ENCODE data around the gene PHC2. TPM values are rescaled to one million over a fixed set of nuclear protein-coding genes. Genes with fewer than 3 reads are reported as not detected.

PHC2 gene
- 39.8 TPM for polyA plus RNA-seq (2013, experiment 1 of 2)
- 53.8 TPM for polyA plus RNA-seq (2013, experiment 2 of 2)

GRCh38 chr1:33430692-33431593 is at the start of gene PHC2:
TSS of gene PHC2 (minus strand) at chr1:33431095. CDS start at chr1:33375539, 55,556 bp downstream.
- Histone ChIP-seq H3K9ac (ENCODE audit: low read depth, low read length) (peak within 1 kb of the TSS; percentile 41; the same call in 1 of the 2 replicates), H3K27ac (ENCODE audit: low read depth, low read length) (no peak within 1 kb of the TSS), H3K36me3 (ENCODE audit: insufficient read depth, low read length) (no peaks in the 10 kb centered on the region), H3K9me3 (ENCODE audit: insufficient read depth, low read depth, low read length) (no peaks in the 10 kb centered on the region), H3K4me3 (ENCODE audit: low read length) (peak within 1 kb of the TSS; percentile 85), H3K27me3 (ENCODE audit: insufficient read depth, low read length) (peaks cover 20% of the 10 kb centered on the region), H3K4me1 (ENCODE audit: insufficient read depth, low read length) (peaks cover 41% of the 10 kb centered on the region)
- 2% methylated on average over 91 of the region's 91 CpGs for WGBS

GRCh38 chr1:33477451-33477850 is 46.6 kb upstream of the PHC2 start:
- H3K9me3 ChIP-seq (ENCODE audit: insufficient read depth, low read depth, low read length): no peaks in the 10 kb centered on the region
- H3K36me3 ChIP-seq (ENCODE audit: insufficient read depth, low read length): peaks cover 15% of the 10 kb centered on the region
- H3K4me1 ChIP-seq (ENCODE audit: insufficient read depth, low read length): 0 out of 2 replicates have a peak, but pooled peaks cover 3% of the 10 kb centered on the region
- no peak overlapping the region for H3K4me3 ChIP-seq (ENCODE audit: low read length)
- H3K27me3 ChIP-seq (ENCODE audit: insufficient read depth, low read length): no peaks in the 10 kb centered on the region
- H3K9ac ChIP-seq (ENCODE audit: low read depth, low read length): no peak overlapping the region
- H3K27ac ChIP-seq (ENCODE audit: low read depth, low read length): no peak overlapping the region
- 86% methylated on average over 2 of the region's 4 CpGs for WGBS

- no peaks in the 10 kb centered on the region for H3K36me3 ChIP-seq (ENCODE audit: insufficient read depth, low read length)
- peaks cover 9% of the 10 kb centered on the region for H3K4me1 ChIP-seq (ENCODE audit: insufficient read depth, low read length)
- no peak overlapping the region for H3K9ac ChIP-seq (ENCODE audit: low read depth, low read length)
- H3K9me3 ChIP-seq (ENCODE audit: insufficient read depth, low read depth, low read length): no peaks in the 10 kb centered on the region
- H3K27ac ChIP-seq (ENCODE audit: low read depth, low read length): no peak overlapping the region
- H3K4me3 ChIP-seq (ENCODE audit: low read length): no peak overlapping the region
- no peaks in the 10 kb centered on the region for H3K27me3 ChIP-seq (ENCODE audit: insufficient read depth, low read length)
These were observed 43.0 kb upstream of the PHC2 start for GRCh38 chr1:33473900-33474299.

- Histone ChIP-seq H3K27ac (ENCODE audit: low read depth, low read length) (no peak within 1 kb of the TSS), H3K4me1 (ENCODE audit: insufficient read depth, low read length) (peaks cover 9% of the 10 kb centered on the region), H3K27me3 (ENCODE audit: insufficient read depth, low read length) (no peaks in the 10 kb centered on the region), H3K9me3 (ENCODE audit: insufficient read depth, low read depth, low read length) (no peaks in the 10 kb centered on the region), H3K4me3 (ENCODE audit: low read length) (peak within 1 kb of the TSS; percentile 71), H3K36me3 (ENCODE audit: insufficient read depth, low read length) (no peaks in the 10 kb centered on the region), H3K9ac (ENCODE audit: low read depth, low read length) (peak within 1 kb of the TSS; percentile 63; the same call in 1 of the 2 replicates)
- 2% methylated on average over 38 of the region's 38 CpGs for WGBS
These were observed 41.5 kb upstream of the PHC2 start, which contains the start of gene ZSCAN20 for GRCh38 chr1:33472269-33472980. TSS of gene ZSCAN20 (plus strand) at chr1:33472645. CDS start at chr1:33479289, 6,644 bp downstream.

- H3K4me3 ChIP-seq (ENCODE audit: low read length): no peak overlapping the region
- H3K27me3 ChIP-seq (ENCODE audit: insufficient read depth, low read length): no peaks in the 10 kb centered on the region
- no peak overlapping the region for H3K9ac ChIP-seq (ENCODE audit: low read depth, low read length)
- WGBS: 91% methylated on average over 4 of the region's 4 CpGs
- H3K36me3 ChIP-seq (ENCODE audit: insufficient read depth, low read length): no peaks in the 10 kb centered on the region
- H3K4me1 ChIP-seq (ENCODE audit: insufficient read depth, low read length): peaks cover 9% of the 10 kb centered on the region
- no peak overlapping the region for H3K27ac ChIP-seq (ENCODE audit: low read depth, low read length)
- H3K9me3 ChIP-seq (ENCODE audit: insufficient read depth, low read depth, low read length): no peaks in the 10 kb centered on the region
These were observed 40.5 kb upstream of the PHC2 start for GRCh38 chr1:33471416-33471815.

- WGBS: 13% methylated on average over 11 of the region's 11 CpGs
- Histone ChIP-seq H3K27me3 (ENCODE audit: insufficient read depth, low read length) (no peaks in the 10 kb centered on the region), H3K27ac (ENCODE audit: low read depth, low read length) (no peak overlapping the region), H3K36me3 (ENCODE audit: insufficient read depth, low read length) (no peaks in the 10 kb centered on the region), H3K9me3 (ENCODE audit: insufficient read depth, low read depth, low read length) (no peaks in the 10 kb centered on the region), H3K9ac (ENCODE audit: low read depth, low read length) (no peak overlapping the region), H3K4me1 (ENCODE audit: insufficient read depth, low read length) (peaks cover 9% of the 10 kb centered on the region), H3K4me3 (ENCODE audit: low read length) (no peak overlapping the region)
These were observed 39.7 kb upstream of the PHC2 start for GRCh38 chr1:33470495-33471012.

GRCh38 chr1:33469691-33470090 is 38.8 kb upstream of the PHC2 start:
- Histone ChIP-seq H3K27me3 (ENCODE audit: insufficient read depth, low read length) (no peaks in the 10 kb centered on the region), H3K9me3 (ENCODE audit: insufficient read depth, low read depth, low read length) (no peaks in the 10 kb centered on the region), H3K36me3 (ENCODE audit: insufficient read depth, low read length) (no peaks in the 10 kb centered on the region), H3K9ac (ENCODE audit: low read depth, low read length) (no peak overlapping the region), H3K4me1 (ENCODE audit: insufficient read depth, low read length) (peaks cover 9% of the 10 kb centered on the region), H3K4me3 (ENCODE audit: low read length) (no peak overlapping the region), H3K27ac (ENCODE audit: low read depth, low read length) (no peak overlapping the region)
- no CpG with 5 or more reads among the region's 2 CpGs for WGBS

GRCh38 chr1:33468967-33469366 is 38.1 kb upstream of the PHC2 start:
- 84% methylated on average over 3 of the region's 3 CpGs for WGBS
- no peak overlapping the region for H3K27ac ChIP-seq (ENCODE audit: low read depth, low read length)

GRCh38 chr1:33468531-33468930 is 37.6 kb upstream of the PHC2 start:
- 80% methylated on average over 4 of the region's 4 CpGs for WGBS
- Histone ChIP-seq H3K4me1 (ENCODE audit: insufficient read depth, low read length) (peaks cover 9% of the 10 kb centered on the region), H3K9me3 (ENCODE audit: insufficient read depth, low read depth, low read length) (no peaks in the 10 kb centered on the region)

More at GRCh38 chr1:33468967-33469366, 38.1 kb upstream of the PHC2 start:
- H3K9ac ChIP-seq (ENCODE audit: low read depth, low read length): no peak overlapping the region
- peaks cover 9% of the 10 kb centered on the region for H3K4me1 ChIP-seq (ENCODE audit: insufficient read depth, low read length)
- no peaks in the 10 kb centered on the region for H3K9me3 ChIP-seq (ENCODE audit: insufficient read depth, low read depth, low read length)
- no peak overlapping the region for H3K4me3 ChIP-seq (ENCODE audit: low read length)
- no peaks in the 10 kb centered on the region for H3K27me3 ChIP-seq (ENCODE audit: insufficient read depth, low read length)
- H3K36me3 ChIP-seq (ENCODE audit: insufficient read depth, low read length): no peaks in the 10 kb centered on the region

GRCh38 chr1:33468011-33468410 is 37.1 kb upstream of the PHC2 start:
- Histone ChIP-seq H3K27me3 (ENCODE audit: insufficient read depth, low read length) (no peaks in the 10 kb centered on the region), H3K4me1 (ENCODE audit: insufficient read depth, low read length) (peaks cover 7% of the 10 kb centered on the region), H3K27ac (ENCODE audit: low read depth, low read length) (no peak overlapping the region), H3K9me3 (ENCODE audit: insufficient read depth, low read depth, low read length) (no peaks in the 10 kb centered on the region), H3K4me3 (ENCODE audit: low read length) (no peak overlapping the region), H3K9ac (ENCODE audit: low read depth, low read length) (no peak overlapping the region), H3K36me3 (ENCODE audit: insufficient read depth, low read length) (no peaks in the 10 kb centered on the region)
- 90% methylated on average over 4 of the region's 4 CpGs for WGBS

More at GRCh38 chr1:33468531-33468930, 37.6 kb upstream of the PHC2 start:
- Histone ChIP-seq H3K9ac (ENCODE audit: low read depth, low read length) (no peak overlapping the region), H3K36me3 (ENCODE audit: insufficient read depth, low read length) (no peaks in the 10 kb centered on the region), H3K27me3 (ENCODE audit: insufficient read depth, low read length) (no peaks in the 10 kb centered on the region), H3K27ac (ENCODE audit: low read depth, low read length) (no peak overlapping the region), H3K4me3 (ENCODE audit: low read length) (no peak overlapping the region)

- Histone ChIP-seq H3K36me3 (ENCODE audit: insufficient read depth, low read length) (no peaks in the 10 kb centered on the region), H3K27me3 (ENCODE audit: insufficient read depth, low read length) (no peaks in the 10 kb centered on the region), H3K27ac (ENCODE audit: low read depth, low read length) (no peak overlapping the region), H3K9ac (ENCODE audit: low read depth, low read length) (no peak overlapping the region), H3K4me1 (ENCODE audit: insufficient read depth, low read length) (no peaks in the 10 kb centered on the region), H3K9me3 (ENCODE audit: insufficient read depth, low read depth, low read length) (no peaks in the 10 kb centered on the region), H3K4me3 (ENCODE audit: low read length) (no peak overlapping the region)
- 91% methylated on average over 6 of the region's 6 CpGs for WGBS
These were observed 35.3 kb upstream of the PHC2 start for GRCh38 chr1:33466159-33466558.

Measured in HUES64 (cell line).